Activated CD8-positive, alpha-beta memory T cell treated with anti-CD3 and anti-CD28 coated beads for 24 hours (primary cell): Measurements from ENCODE around the gene ERICH4.
"Not testable (repeated sequence)": the region's sequence is repeated elsewhere in the genome, so short reads cannot be mapped to it uniquely, and the experiment has no call there.

Experiments used
- DNase-seq: peaks from one replicate; pipeline ENCODE4 v3.0.0-alpha.2; 2020

The ERICH4 gene

DNA sequence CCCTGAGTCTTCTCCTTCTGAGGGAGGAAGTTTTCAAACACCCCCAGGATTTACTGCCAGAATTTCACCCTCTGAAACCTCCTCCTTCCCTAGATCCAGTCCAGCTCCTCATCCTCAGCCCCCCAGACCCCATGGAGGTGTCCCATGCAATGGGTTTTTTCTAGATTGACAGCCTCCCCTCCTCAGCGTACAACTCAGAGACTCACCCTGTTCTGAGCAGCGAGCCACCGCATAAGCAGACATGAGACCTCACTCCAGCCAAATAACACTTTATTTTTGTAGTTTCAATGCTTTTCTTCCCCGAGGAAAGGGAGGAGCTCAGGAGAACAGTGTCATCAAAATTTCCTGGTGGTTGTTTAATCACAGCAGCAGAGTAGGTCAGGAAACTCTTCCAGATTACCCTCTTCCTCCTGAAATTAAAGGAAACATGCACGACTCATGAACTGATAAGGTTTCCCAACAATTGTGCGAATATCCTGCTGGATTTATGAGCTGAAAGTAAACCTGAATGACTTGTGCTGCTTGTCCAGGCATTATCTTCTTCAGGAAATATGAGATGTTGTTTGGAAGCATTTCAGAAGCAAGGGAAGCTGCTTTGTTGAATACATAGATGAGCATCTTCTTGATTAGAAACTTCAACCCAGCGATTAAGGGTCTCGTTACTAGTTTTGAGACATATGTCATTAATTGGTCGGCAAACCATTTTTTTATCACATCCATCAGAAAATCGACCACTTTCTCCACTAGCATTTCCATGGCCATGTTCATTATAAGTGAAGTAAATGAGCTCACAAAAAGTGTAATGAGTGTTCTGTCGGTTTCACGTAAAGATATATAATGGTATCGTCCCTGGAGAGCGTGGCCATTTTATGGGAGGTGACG, 36.2 kb downstream of the ERICH4 start:
- DNase-seq, result no peak

- DNase-seq, result no peak
These were observed 36.8 kb downstream of the ERICH4 start for GRCh38 chr19:41479757-41480191.

DNA sequence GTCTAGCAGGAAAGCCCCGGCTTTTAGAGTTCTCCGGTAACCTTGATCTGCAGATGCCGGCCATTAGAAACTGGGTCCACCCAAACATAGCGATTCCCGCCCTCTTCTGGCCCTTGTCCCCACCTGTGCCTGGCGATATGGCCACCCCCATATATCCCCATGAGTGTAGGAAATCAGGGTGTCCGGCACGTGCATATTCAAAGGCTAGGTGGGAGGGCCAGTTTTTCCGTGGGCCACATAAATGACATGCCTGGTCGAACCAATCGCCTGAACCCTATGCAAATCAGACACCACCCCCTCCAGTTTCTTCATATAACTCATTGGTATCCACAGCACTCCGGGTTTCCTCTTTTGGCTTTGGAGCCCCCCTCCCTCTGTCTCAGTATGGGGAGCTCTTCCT, 37.4 kb downstream of the ERICH4 start:
- no peak for DNase-seq

- no peak for DNase-seq
These were observed 41.9 kb downstream of the ERICH4 start for GRCh38 chr19:41484822-41485221.

DNA sequence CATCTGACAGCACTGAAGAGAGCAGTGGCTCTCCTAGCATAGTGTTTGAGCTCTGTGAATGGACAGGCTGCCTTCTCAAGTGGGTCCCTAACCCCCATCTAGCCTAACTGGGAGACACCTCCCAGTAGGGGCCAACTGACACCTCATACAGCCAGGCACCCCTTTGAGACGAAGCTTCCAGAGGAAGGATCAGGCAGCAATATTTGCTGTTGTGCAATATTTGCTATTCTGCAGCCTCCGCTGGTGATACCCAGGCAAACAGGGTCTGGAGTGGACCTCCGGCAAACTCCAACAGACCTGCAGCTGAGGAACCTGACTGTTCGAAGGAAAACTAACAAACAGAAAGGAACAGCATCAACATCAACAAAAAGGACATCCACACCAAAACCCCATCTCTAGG, 44.0 kb downstream of the ERICH4 start:
- DNase-seq, result not testable (repeated sequence)

DNA sequence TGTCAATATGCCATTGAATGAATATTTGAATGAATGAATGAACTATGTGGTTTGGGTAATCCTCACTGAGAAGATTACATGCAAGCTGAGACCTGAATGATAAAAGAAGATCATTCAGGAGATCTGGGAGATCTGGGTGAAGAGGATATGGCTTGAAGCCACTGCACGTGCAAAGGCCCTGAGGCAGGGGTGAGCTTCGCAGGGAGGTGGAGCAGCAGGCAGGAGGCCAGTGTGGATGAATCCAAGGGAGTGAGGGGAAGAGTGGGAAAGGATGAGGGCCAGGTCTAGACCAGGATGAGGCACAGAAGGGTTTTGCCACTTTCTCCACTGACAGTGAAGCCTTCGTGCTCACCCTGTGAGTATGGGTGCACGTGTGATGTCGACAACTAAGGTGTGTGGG, 49.9 kb downstream of the ERICH4 start:
- no peak for DNase-seq
